GM23248 (cell line): ENCODE results near the gene VCL. TPM values are rescaled to one million over a fixed set of nuclear protein-coding genes. Genes with fewer than 3 reads are reported as not detected.
"Not testable (repeated sequence)": the region's sequence is repeated elsewhere in the genome, so short reads cannot be mapped to it uniquely, and the experiment has no call there.

Experiments used
- DNase-seq: peaks from one replicate; pipeline ENCODE4 v3.0.0-alpha.2; 2015
- H2AFZ ChIP-seq: fragments of 200-600 bp; sonication (generic); 2 replicates; pipeline ENCODE4 v1.6.1; 2016; ENCODE audit warnings: antibody characterized with exemption
- H3F3A ChIP-seq: fragments of 200-600 bp; sonication (generic); 2 replicates; pipeline ENCODE4 v1.6.1; 2016; ENCODE audit warnings: mild to moderate bottlenecking, antibody characterized with exemption, mixed run types; ENCODE audit not compliant: insufficient read depth
- H3K27ac ChIP-seq: fragments of 200-600 bp; sonication (generic); 2 replicates; pipeline ENCODE4 v1.5.1; 2016; ENCODE audit warnings: mild to moderate bottlenecking
- H3K27me3 ChIP-seq: fragments of 200-600 bp; sonication (generic); replicated peaks from 2 replicates; pipeline ENCODE4 v1.6.1; 2016; ENCODE audit warnings: mild to moderate bottlenecking; ENCODE audit not compliant: insufficient read depth
- H3K36me3 ChIP-seq: fragments of 200-600 bp; sonication (generic); 2 replicates; pipeline ENCODE4 v1.6.1; 2016; ENCODE audit warnings: low read depth, mild to moderate bottlenecking
- H3K4me1 ChIP-seq: fragments of 200-600 bp; sonication (generic); 2 replicates; pipeline ENCODE4 v1.6.1; 2016; ENCODE audit warnings: mild to moderate bottlenecking; ENCODE audit not compliant: insufficient read depth
- H3K4me2 ChIP-seq: fragments of 200-600 bp; sonication (generic); one replicate; pipeline ENCODE4 v1.6.1; 2016; ENCODE audit warnings: mild to moderate bottlenecking; ENCODE audit not compliant: unreplicated experiment
- H3K4me3 ChIP-seq: fragments of 200-600 bp; sonication (generic); 2 replicates; pipeline ENCODE4 v1.5.1; 2016; ENCODE audit warnings: mild to moderate bottlenecking
- H3K79me2 ChIP-seq: fragments of 200-600 bp; sonication (generic); 2 replicates; pipeline ENCODE4 v1.6.1; 2016; ENCODE audit warnings: mild to moderate bottlenecking; ENCODE audit not compliant: insufficient read depth
- H3K9ac ChIP-seq: fragments of 200-600 bp; sonication (generic); 2 replicates; pipeline ENCODE4 v1.6.1; 2016; ENCODE audit warnings: mild to moderate bottlenecking
- H3K9me2 ChIP-seq: fragments of 200-600 bp; sonication (generic); 2 replicates; pipeline ENCODE4 v1.6.1; 2016; ENCODE audit warnings: mixed run types, mild to moderate bottlenecking, moderate library complexity; ENCODE audit not compliant: insufficient read depth
- H3K9me3 ChIP-seq: fragments of 200-600 bp; sonication (generic); one replicate; pipeline ENCODE4 v1.6.1; 2017; ENCODE audit warnings: low read depth
- H4K20me1 ChIP-seq: fragments of 200-600 bp; sonication (generic); 2 replicates; pipeline ENCODE4 v1.6.0; 2016; ENCODE audit not compliant: insufficient read depth
- EZH2 ChIP-seq: fragments of 200-600 bp; sonication (generic); IDR thresholded peaks from 2 replicates; pipeline ENCODE4 v1.6.1; 2018; ENCODE audit warnings: antibody characterized with exemption, mild to moderate bottlenecking; ENCODE audit not compliant: insufficient read depth, poor library complexity, severe bottlenecking
- EZH2phosphoT487 ChIP-seq: fragments of 200-600 bp; sonication (generic); IDR thresholded peaks from 2 replicates; pipeline ENCODE4 v1.6.1; 2018; ENCODE audit warnings: antibody characterized with exemption, moderate library complexity, mild to moderate bottlenecking, low read depth; ENCODE audit not compliant: insufficient read depth
- WGBS, 2 experiments: methylation state at CpG; one replicate each; pipeline ENCODE4 v1.1.6; 2015 to 2017; ENCODE audit warnings: low lambda C conversion rate in 2 of 2, low coverage in 1 of 2; ENCODE audit errors: missing lambda C conversion rate in 2 of 2; 5-methylcytosine and 5-hydroxymethylcytosine counted together
- in situ Hi-C: fragments of 300-500 bp; cut with MboI; formaldehyde crosslinking; loops from 2 replicates; pipeline ENCODE4 v1.15.0; 2020
- polyA plus RNA-seq: library from polyadenylated mRNA; unstranded; fragments of >200 nt; fragmentation: Nextera tagmentation; extraction: Ambion mirVana; gene quantifications from 2 replicates; pipeline ENCODE4 v1.2.1, GENCODE V29; 2016
- total RNA-seq: library from RNA; depleted of rRNA; stranded (reverse); fragments of >200 nt; shearing (Covaris generic); gene quantifications from 2 replicates; pipeline ENCODE4 v1.2.3, GENCODE V29; 2014

VCL gene
- total and polyA plus RNA-seq, 2 experiments from 2014 or later: 177 to 235 TPM

GRCh38 chr10:74133923-74134820, 136.3 kb downstream of the VCL start:
- H3K27ac ChIP-seq: no peak overlapping the region
- H3K9ac ChIP-seq: no peak overlapping the region
- H3K79me2 ChIP-seq: peaks cover 17% of the 10 kb centered on the region

DNA sequence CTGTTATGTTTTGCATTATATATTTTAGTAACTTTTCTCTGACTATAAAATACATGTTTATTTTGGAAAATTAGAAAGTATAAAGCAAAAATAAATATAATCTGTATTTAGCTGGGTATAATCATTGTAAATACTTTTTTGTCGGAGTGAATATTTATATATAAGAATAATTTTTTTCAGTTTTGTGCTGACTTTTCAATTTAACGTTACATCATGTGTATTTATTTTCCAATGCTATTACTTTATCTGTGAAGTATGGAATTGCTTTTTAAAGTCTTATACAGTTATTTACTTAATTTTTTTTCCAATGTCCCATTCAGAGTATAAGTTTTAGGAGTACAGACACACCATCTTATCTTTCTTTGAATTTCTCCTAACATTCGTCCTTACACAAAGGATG, 137.5 kb downstream of the VCL start:
- DNase-seq: no peak
- TF ChIP-seq EZH2 (no peak), EZH2phosphoT487 (no peak)
- Histone ChIP-seq H3F3A (no peaks in the 10 kb centered on the region), H3K27me3 (no peaks in the 10 kb centered on the region), H3K9me2 (no peaks in the 10 kb centered on the region), H3K79me2 (peaks cover 30% of the 10 kb centered on the region), H3K4me3 (no peak overlapping the region), H3K4me1 (no peaks in the 10 kb centered on the region), H4K20me1 (no peaks in the 10 kb centered on the region), H2AFZ (no peak overlapping the region), H3K9ac (no peak overlapping the region), H3K36me3 (peaks cover 56% of the 10 kb centered on the region), H3K4me2 (no peak overlapping the region), H3K27ac (no peak overlapping the region), H3K9me3 (no peaks in the 10 kb centered on the region)
- WGBS, 2 experiments: 88 to 91% methylated on average over 3 of the region's 3 CpGs
- in situ Hi-C loops: no loop called here

More at GRCh38 chr10:74133923-74134820, 136.3 kb downstream of the VCL start:
- Histone ChIP-seq H3K4me3 (no peak overlapping the region), H3K9me3 (no peaks in the 10 kb centered on the region), H2AFZ (no peak overlapping the region), H3K36me3 (peaks cover 55% of the 10 kb centered on the region), H3K27me3 (no peaks in the 10 kb centered on the region), H4K20me1 (no peaks in the 10 kb centered on the region), H3F3A (peaks cover 6% of the 10 kb centered on the region; the same call in 1 of the 2 replicates), H3K9me2 (no peaks in the 10 kb centered on the region), H3K4me1 (no peaks in the 10 kb centered on the region), H3K4me2 (no peak overlapping the region)
- TF ChIP-seq EZH2: no peak
- TF ChIP-seq EZH2phosphoT487: no peak
- WGBS, 2 experiments: 95% methylated on average over 11 of the region's 11 CpGs
- in situ Hi-C loops: no loop called here
- no peak for DNase-seq

- peaks cover 55% of the 10 kb centered on the region for H3K79me2 ChIP-seq
- in situ Hi-C loops: no loop called here
- H3F3A ChIP-seq: no peaks in the 10 kb centered on the region
- no peak overlapping the region for H3K4me2 ChIP-seq
- H3K9me2 ChIP-seq: no peaks in the 10 kb centered on the region
- H4K20me1 ChIP-seq: no peaks in the 10 kb centered on the region
- TF ChIP-seq EZH2: no peak
- no peak for TF ChIP-seq EZH2phosphoT487
- H3K27me3 ChIP-seq: no peaks in the 10 kb centered on the region
- no peaks in the 10 kb centered on the region for H3K4me1 ChIP-seq
- no peak overlapping the region for H3K4me3 ChIP-seq
- no peaks in the 10 kb centered on the region for H3K9me3 ChIP-seq
- no peak overlapping the region for H2AFZ ChIP-seq
- H3K27ac ChIP-seq: no peak overlapping the region
- no peak for DNase-seq
- 98% methylated on average over 5 of the region's 5 CpGs for WGBS, 2 experiments
- no peak overlapping the region for H3K9ac ChIP-seq
- H3K36me3 ChIP-seq: peaks cover 51% of the 10 kb centered on the region
These were observed 140.1 kb downstream of the VCL start for GRCh38 chr10:74137992-74138391.

GRCh38 chr10:74138596-74138995, 140.7 kb downstream of the VCL start:
- H4K20me1 ChIP-seq, DNase-seq, H3K9me3 ChIP-seq, H3F3A ChIP-seq, H3K27ac ChIP-seq, H3K9ac ChIP-seq, H3K4me1 ChIP-seq, H3K4me3 ChIP-seq, H3K9me2 ChIP-seq, H2AFZ ChIP-seq, H3K4me2 ChIP-seq, in situ Hi-C loops, H3K27me3 ChIP-seq: not testable (repeated sequence)
- Histone ChIP-seq H3K79me2 (peaks cover 61% of the 10 kb centered on the region), H3K36me3 (peaks cover 51% of the 10 kb centered on the region)
- 95 to 97% methylated on average over 5 of the region's 5 CpGs for WGBS, 2 experiments
